Measurements from ENCODE around the gene RASSF4. TPM values are rescaled to one million over a fixed set of nuclear protein-coding genes. Genes with fewer than 3 reads are reported as not detected.
A peak's percentile ranks its signal among the peaks of the same experiment; 100 is the strongest.

Gene RASSF4
- total RNA-seq (2014; rRNA removed; shearing (Covaris generic)): 6.8 and 11.1 TPM in 2 replicates

GRCh38 chr10:44959247-44960087, at the start of gene RASSF4:
Gene RASSF4, plus strand, starts transcription at chr10:44959802. Its CDS starts 10,401 bp downstream, at chr10:44970203.
- DNase-seq (ENCODE audit: low read depth): peak; percentile 77

- no peak for DNase-seq (ENCODE audit: low read depth)
Measured at GRCh38 chr10:44909910-44910309, 49.7 kb upstream of the RASSF4 start.

DNA sequence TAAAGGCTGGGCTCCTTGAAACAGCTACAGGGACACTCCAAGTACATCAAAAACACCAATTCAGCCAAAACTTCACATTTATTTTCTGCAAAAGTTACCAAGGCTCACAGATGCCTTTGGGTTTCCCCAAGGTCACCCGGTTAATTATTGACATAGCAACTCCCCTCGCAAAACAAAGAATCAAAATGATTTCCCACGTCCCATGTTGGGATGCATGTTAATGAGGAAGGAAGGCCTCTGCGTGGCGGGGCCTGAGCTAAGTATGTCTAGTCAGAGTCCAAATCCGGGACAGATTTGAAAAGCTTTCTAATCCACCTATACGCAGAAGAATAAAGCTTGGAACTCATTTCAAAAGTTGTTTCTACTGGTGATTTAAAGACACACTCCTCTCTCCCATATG, 49.0 kb upstream of the RASSF4 start:
- DNase-seq (ENCODE audit: low read depth): no peak

DNA sequence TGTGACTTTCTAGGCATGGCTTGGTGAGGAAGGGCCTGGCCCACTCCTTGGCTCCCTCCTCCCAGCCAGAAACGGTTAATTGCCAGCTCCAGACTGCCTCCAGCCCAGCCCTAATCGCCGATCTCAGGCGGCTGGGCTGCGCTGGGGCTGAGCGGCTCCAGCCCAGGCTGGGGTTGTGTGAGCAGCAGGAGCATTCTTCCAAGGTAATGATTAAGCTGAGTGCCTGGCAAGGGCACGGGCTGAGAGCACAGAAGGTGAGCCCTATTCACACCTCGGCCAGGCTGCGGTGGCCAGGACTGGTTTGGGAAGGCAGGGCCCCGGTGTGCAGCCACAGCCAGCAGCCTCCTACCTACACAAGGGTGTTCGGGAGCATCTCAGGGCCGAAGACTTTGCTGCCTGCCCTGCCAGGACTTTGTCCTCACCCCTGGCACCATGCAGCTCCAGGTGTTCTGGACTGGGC, 48.5 kb upstream of the RASSF4 start, which contains the start of gene TMEM72:
TSS of gene TMEM72 (plus strand) at position 257 of the 460 bp plus-strand sequence. CDS start at position 433, 176 bp downstream.
- no peak for DNase-seq (ENCODE audit: low read depth)

- DNase-seq (ENCODE audit: low read depth): no peak
Measured at GRCh38 chr10:44911951-44912350, 47.7 kb upstream of the RASSF4 start.

DNA sequence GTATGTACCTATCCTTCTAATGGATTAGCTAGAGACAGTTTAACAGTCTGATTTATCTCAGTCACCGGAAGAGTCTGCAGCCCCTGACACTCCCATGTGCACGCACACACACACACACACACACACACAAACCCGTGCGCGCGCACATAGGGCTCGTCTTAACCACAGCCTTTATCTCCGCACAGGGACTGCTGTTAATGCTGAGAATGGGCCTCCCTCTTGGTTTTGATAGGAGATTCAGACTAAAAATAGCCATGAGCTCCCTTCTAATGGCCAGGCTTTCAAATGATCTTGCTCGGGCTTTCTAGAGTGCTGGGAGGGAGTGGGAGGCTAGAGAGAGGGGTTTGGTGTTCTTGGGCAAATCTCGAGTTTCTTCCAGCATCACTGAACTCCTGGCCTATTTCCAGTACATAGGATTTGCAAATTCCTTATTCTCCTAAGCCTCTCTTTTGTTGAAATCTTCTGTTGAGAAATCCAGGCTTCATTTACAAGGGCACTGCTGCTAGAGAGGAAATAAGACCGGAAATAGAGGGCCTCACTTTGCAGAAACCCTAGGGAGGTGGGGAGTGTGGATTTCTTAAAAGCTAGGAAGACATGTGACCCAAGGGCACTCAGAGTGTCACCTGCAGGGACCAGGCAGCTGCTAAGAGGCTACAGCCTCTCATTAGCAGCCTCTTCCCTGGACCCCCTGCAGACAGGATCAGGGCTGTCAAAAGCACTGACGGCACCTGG, 46.1 kb upstream of the RASSF4 start:
- no peak for DNase-seq (ENCODE audit: low read depth)

- no peak for DNase-seq (ENCODE audit: low read depth)
Measured at GRCh38 chr10:44914891-44915290, 44.7 kb upstream of the RASSF4 start.

DNA sequence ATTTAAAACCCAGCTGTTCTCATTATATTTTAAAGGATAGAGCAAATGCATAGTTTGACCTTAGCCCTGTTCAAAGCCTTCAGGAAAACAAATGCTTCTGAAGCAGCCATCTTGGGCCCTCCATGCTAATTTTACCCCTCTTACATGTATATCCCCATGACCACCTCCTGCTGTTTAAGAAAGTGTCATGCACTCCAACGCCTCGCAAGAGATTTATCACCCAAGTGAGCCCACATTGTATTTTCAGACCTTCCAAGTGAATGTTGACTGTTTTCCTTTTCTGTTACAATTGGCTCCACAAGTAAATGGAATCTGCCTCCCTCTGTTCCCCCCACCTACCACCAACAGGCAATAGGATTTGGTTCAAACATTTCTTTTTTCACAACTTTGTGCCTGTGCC, 43.2 kb upstream of the RASSF4 start:
- no peak for DNase-seq (ENCODE audit: low read depth)

- no peak for DNase-seq (ENCODE audit: low read depth)
Measured at GRCh38 chr10:44917848-44918247, 41.8 kb upstream of the RASSF4 start.

- no peak for DNase-seq (ENCODE audit: low read depth)
Measured at GRCh38 chr10:44920252-44920651, 39.4 kb upstream of the RASSF4 start.

DNA sequence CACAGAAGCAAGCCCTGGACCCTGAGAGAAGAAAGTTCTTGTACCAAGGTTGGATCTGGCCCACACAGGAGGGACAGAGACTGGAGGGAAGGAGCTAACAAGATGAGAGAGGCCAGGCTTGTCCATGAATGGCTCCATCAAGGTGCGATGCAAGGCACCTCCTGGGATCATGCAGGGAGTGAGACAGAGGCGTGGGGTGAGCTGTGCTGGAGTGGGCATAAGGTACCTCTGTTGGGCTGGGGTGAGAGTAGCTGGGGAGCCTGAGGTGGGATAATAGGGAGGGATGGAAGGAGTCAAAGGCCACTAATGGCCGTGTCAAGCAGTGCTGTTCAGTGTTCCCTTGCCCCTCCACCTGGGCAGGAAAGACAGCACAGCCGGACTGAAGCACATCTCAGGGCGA, 38.5 kb upstream of the RASSF4 start:
- DNase-seq (ENCODE audit: low read depth): no peak

DNA sequence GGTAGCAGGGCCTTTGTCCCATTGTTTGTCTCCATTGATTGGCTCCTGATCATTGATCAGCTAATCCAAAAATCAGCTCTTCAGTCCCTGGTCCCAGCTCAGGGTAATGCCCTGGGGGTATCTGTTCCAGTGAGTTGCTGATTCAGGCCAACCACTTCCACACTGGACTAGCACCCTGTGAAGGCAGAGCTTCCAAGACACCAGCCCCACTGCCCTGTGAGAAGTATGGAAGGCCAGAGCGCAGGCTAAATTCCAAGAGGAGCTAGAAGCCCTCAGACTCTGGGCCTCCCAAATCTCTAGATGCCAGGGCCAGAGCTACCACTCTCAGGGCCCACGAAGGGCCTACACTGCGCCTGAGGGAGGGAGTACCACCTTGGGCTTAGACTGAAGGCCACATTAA, 38.1 kb upstream of the RASSF4 start:
- no peak for DNase-seq (ENCODE audit: low read depth)

DNA sequence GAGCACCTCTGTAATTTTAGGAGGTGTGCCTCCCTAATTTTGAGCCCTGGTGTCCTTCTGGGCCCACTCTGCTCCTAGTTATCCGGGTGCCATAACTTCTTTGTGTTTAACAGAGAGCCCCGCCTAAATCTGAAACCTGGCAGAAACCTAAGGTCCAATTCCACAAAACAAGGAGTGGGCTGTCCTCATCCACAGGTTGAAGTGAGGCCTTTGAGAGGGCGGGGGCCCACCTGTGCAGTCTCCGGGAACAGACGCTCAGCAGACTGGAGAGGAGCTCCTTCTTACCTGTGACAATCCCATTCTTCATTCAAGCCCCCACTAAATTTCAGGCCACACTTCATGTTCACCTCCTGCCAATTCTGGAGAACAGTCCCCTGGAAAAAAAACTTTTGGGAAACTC, 37.6 kb upstream of the RASSF4 start:
- DNase-seq (ENCODE audit: low read depth): no peak

DNA sequence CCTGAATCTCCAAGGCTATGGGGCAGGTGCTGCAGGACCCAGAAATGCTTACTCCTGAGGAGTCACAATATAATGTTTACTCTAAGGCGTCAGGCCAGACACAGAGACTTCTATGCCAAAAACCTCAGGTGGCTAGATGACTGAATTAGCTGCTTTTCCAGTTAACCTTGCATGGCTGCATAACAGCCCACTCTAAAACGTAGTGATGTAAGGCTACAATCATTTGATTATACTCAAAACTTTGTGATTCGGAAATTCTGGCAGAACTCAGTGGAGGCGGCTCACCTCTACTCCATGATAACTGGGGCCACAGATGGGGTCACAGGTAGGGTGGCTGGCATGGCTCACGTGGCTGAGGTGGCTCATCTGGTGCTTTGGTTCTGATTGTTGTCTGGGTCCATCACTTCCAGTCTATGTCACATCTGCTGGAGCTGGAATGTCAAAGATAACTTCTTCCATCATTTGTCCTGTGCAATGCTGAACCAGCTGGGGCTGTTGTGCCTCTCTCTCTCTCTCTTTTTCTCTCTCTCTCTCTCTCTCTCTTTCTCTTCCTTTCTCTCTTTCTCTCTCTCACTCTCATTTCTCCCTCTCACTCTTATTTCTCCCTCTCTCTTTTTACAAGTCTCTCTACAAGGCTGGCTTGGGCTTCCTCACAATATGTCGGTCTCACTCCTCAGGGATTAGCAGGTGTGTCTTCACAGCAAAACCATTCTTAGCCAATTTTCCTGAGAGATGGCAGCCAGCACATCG, 36.6 kb upstream of the RASSF4 start:
- no peak for DNase-seq (ENCODE audit: low read depth)

GRCh38 chr10:44923611-44924010, 36.0 kb upstream of the RASSF4 start:
- no peak for DNase-seq (ENCODE audit: low read depth)

- no peak for DNase-seq (ENCODE audit: low read depth)
Measured at GRCh38 chr10:44924261-44925040, 35.2 kb upstream of the RASSF4 start.

- DNase-seq (ENCODE audit: low read depth): peak; percentile 11
Measured at GRCh38 chr10:44925224-44925623, 34.4 kb upstream of the RASSF4 start.

DNA sequence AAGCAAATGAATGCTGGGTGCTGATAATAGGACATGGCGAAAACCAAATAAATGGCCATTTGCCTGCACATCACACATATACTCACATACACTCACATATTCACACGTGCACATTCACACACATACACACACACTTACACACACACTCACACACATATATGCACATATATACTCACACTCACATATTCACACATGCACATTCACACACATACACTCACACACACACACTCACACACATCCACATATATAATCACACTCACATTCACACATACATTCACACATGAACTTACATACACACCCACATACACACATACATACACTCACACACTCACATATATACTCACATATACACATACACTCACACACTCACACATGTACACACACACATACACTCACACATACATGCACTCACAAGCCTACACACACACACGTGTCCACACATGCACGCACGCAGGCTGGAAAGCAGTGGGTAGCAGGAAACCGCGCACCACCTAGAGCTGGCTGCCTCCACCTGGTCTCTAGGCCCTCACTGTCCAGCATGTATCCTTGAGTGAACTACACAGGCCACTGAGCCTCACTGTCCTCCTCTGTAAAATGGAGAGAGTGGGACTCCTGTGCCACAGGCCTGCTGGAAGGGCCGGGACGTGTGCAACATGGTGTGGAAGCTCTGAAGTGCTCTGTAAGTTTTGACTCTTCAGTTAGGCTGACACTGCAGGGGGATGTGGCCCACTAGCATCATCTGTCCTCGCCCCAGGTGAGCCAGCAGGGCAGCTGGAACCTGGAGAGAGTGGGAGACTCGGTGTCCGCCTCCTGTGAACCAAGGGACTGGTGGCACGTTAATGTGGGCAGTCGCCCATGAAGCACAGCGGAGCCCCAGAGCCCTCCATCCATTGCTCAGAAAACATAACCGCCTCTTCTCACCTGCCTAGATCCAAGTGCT, 33.5 kb upstream of the RASSF4 start:
- DNase-seq (ENCODE audit: low read depth): no peak

DNA sequence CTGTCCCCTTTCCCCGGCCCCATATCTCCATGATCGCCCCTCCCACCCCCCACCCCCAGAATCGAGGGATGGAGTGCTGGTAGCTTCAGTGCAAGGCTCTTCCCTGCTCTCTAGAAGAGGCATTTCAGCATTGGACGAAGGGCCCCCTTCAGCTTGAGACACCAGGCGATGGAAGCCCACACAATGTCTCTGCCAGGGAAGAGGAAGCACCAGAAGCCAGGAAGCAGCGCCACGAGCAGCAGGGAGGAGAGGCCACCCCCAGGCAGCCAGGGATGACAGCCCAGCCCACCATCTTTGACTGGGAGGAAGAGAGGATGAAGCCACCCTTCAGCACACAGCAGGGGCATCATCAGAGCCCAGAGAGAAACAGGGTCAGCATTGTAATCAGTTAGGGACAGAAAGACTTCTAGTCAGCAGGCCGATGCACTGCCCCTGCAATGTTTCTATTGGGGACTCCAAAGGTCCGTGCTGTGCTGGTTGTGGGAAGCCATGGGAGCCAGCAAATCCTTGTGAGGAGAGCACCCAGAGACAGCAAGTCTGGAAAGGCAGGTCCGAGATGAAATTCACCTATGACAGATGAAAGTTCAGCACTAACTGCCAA, 32.8 kb upstream of the RASSF4 start:
- DNase-seq (ENCODE audit: low read depth): no peak

GRCh38 chr10:44927352-44927751, 32.2 kb upstream of the RASSF4 start:
- no peak for DNase-seq (ENCODE audit: low read depth)
